ENCODE results near the gene UBXN2A.

The UBXN2A gene

GRCh38 chr2:23939987-23940717 is at the start of gene UBXN2A:
Gene UBXN2A, plus strand, starts transcription at chr2:23940463. Its CDS starts 17,852 bp downstream, at chr2:23958315.
- DNase-seq: no peak

- DNase-seq: no peak
Observed at GRCh38 chr2:23900133-23900532, 40.1 kb upstream of the UBXN2A start.

GRCh38 chr2:23900541-23901322 is 39.5 kb upstream of the UBXN2A start:
- DNase-seq: no peak

DNA sequence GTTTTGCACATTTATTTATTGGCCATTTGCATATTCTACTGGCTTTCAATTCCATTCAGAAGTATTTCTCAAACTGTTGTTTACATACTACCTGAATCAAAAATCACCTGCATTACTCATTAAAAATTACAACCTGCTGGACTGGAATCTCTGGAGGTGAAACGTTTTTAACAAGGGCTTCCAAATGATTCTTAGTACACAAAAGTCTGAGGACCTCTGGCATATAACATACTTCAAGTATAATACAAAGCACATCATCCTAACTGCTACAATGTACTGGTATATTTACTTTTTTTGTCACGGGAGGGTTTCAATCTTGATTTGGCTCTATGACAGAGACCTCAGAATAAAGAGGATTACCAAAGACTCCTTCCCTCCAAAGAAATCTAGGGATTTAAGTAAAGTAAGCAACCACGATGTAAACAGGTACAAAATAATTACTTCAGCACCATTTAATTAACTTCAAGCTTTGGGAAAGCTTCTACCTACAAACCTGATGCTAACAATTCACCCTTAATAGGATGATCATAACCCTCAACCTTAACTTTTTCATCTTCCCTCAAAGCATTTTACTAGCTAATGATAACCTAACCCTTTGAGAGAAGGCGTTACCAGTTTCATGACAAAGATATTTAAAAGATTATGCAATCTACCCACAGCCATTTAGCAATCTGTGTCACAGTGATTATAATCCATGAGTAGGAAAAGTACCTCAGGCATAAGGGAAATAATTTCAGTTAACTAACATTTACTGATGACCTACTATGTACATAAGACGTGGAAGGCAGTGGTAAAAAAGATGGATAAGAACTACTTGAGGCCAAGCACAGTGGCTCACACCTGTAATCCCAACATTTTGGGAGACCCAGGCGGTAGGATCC is 38.1 kb upstream of the UBXN2A start:
- no peak for DNase-seq

- DNase-seq: no peak
Observed at GRCh38 chr2:23903034-23903433, 37.2 kb upstream of the UBXN2A start.

GRCh38 chr2:23904215-23904614 is 36.0 kb upstream of the UBXN2A start:
- no peak for DNase-seq

- no peak for DNase-seq
Observed at GRCh38 chr2:23904692-23905091, 35.6 kb upstream of the UBXN2A start.

DNA sequence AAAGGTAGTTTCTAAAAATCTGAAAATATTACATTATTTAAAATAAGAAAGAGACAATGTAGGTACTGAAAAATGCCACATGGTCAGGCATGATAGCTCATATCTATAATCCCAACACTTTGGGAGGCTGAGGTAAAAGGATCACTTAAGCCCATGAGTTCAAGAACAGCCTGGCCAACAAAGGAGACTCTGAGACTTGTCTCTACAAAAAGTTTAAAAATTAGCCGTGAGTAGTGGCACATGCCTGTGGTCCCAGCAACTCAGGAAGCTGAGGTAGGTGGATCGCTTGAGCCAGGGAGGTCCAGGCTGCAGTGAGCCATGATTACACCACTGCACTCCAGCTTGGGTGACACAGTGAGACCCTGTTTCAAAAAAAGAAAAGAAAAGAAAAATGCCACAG is 35.1 kb upstream of the UBXN2A start:
- DNase-seq: no peak

DNA sequence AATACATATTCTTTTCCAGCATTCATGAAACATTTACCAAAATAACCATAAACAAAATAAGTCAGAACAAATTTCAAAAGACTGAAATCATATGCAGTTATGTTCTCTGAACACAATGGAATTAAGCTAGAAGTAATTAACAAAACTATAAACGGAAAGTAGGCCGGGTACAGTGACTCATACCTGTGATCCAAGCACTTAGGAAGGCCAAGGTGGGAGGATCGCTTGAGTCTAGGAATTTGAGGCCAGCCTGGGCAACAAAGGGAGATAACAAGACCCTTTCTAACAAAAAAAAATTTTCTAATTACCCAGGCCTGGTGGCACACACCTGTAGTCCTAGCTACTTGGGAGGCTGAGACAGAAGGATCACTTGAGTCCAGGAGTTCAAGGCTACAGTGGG is 28.2 kb upstream of the UBXN2A start:
- no peak for DNase-seq

GRCh38 chr2:23915327-23915726 is 24.9 kb upstream of the UBXN2A start:
- DNase-seq: no peak

- no peak for DNase-seq
Observed at GRCh38 chr2:23916727-23917405, 23.4 kb upstream of the UBXN2A start.

GRCh38 chr2:23918837-23919489 is 21.3 kb upstream of the UBXN2A start:
- DNase-seq: no peak

GRCh38 chr2:23924589-23925359 is 15.5 kb upstream of the UBXN2A start:
- no peak for DNase-seq

GRCh38 chr2:23925702-23926289 is 14.5 kb upstream of the UBXN2A start:
- DNase-seq: no peak

GRCh38 chr2:23926290-23926749 is 13.9 kb upstream of the UBXN2A start:
- no peak for DNase-seq

GRCh38 chr2:23926750-23927571 is 13.3 kb upstream of the UBXN2A start, which contains the start of gene ATAD2B:
Gene ATAD2B, minus strand, starts transcription at chr2:23927123. Its CDS starts 353 bp downstream, at chr2:23926770.
- peak; percentile 60 for DNase-seq

GRCh38 chr2:23934259-23934658 is 6.0 kb upstream of the UBXN2A start:
- DNase-seq: no peak

- no peak for DNase-seq
Observed at GRCh38 chr2:23940718-23941620, 706 bp downstream of the UBXN2A start.

DNA sequence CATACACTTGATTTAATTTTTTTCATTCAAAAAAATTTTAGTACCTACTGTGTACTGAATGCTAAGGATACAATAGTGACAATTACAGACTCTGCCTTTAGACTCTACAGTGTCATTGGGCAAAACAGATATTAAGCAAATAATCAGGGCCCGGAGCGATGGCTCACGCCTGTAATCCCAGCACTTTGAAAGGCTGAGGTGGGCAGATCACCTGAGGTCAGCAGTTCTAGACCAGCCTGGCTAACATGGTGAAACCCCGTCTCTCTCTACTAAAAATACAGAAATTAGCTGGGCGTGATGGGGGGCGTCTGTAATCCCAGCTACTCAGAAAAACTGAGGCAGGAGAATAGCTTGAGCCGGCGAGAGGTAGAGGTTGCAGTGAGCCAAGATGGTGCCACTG is 1.4 kb downstream of the UBXN2A start:
- DNase-seq: no peak

Data from cortex of kidney (tissue), 1 donor.